Keratinocyte (primary cell): ENCODE data around the gene GRK1.

Source experiments
- EZH2 ChIP-seq: IDR thresholded peaks from one replicate; pipeline ENCODE4 v1.6.1; 2012; ENCODE audit warnings: inconsistent platforms, mild to moderate bottlenecking, low read length, moderate library complexity
- TF ChIP-seq, protein P1 (sequence below), 3 experiments: IDR thresholded peaks in 1 of 3; conservative IDR thresholded peaks in 1 of 3; optimal IDR thresholded peaks in 1 of 3; 2 replicates in 2 of 3; 3 replicates in 1 of 3; pipeline versions ENCODE3 to v1.5.1; 2011; ENCODE audit warnings: low read length in 3 of 3, mild to moderate bottlenecking in 3 of 3, moderate library complexity in 2 of 3, control low read depth in 1 of 3, inconsistent platforms in 1 of 3; ENCODE audit not compliant: insufficient read depth in 2 of 3; ENCODE audit errors: extremely low read depth in 1 of 3

DNA sequence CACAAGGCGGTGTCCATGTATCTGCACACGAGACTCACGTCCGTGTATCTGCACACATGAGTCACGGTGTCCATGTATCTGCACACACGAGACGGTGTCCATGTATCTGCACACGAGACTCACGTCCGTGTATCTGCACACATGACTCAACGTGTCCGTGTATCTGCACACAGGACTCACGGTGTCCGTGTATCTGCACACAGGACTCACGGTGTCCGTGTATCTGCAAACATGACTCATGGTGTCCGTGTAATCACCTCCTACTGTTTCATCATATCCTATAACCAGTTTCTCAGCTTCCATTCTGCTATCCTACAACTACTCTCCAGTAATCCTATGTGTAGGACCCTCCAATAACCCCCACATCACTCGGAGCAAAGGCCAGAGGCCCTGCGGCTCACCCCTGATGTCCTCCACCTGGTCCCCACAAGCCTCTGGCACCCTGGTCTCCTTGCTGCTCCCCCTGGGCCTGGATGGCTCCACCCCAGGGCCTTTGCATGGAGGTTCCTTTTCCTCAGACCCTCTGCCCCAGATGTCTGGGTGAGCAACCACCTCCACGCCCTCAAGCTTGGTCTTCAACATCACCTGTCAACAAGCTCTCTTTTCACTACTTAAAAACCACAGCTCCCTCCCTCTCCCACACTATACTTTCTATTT is 89.5 kb downstream of the GRK1 start:
- TF ChIP-seq EZH2, result no peak
- TF ChIP-seq, protein P1, sequence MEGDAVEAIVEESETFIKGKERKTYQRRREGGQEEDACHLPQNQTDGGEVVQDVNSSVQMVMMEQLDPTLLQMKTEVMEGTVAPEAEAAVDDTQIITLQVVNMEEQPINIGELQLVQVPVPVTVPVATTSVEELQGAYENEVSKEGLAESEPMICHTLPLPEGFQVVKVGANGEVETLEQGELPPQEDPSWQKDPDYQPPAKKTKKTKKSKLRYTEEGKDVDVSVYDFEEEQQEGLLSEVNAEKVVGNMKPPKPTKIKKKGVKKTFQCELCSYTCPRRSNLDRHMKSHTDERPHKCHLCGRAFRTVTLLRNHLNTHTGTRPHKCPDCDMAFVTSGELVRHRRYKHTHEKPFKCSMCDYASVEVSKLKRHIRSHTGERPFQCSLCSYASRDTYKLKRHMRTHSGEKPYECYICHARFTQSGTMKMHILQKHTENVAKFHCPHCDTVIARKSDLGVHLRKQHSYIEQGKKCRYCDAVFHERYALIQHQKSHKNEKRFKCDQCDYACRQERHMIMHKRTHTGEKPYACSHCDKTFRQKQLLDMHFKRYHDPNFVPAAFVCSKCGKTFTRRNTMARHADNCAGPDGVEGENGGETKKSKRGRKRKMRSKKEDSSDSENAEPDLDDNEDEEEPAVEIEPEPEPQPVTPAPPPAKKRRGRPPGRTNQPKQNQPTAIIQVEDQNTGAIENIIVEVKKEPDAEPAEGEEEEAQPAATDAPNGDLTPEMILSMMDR (optimal IDR thresholded peaks at IDR 0.05 in 1 of 3, IDR thresholded peaks at IDR 0.05 in 1 of 3, conservative IDR thresholded peaks at IDR 0.05 in 1 of 3; ENCODE audit: extremely low read depth in 1 of 3, insufficient read depth in 2 of 3, low read length in 3 of 3), result no peak
